VCaP (cell line): ENCODE data around the gene TRAK2.
"Not testable (repeated sequence)": the region's sequence is repeated elsewhere in the genome, so short reads cannot be mapped to it uniquely, and the experiment has no call there.

Experiments
- H3K27ac ChIP-seq: fragments of 450-650 bp; 2 replicates; pipeline ENCODE4 v1.5.1; 2017
- CTCF ChIP-seq: fragments of 450-650 bp; conservative IDR thresholded peaks from 2 replicates; pipeline ENCODE4 v1.5.1; 2017; ENCODE audit warnings: mild to moderate bottlenecking, moderate library complexity

The TRAK2 gene, protein sequence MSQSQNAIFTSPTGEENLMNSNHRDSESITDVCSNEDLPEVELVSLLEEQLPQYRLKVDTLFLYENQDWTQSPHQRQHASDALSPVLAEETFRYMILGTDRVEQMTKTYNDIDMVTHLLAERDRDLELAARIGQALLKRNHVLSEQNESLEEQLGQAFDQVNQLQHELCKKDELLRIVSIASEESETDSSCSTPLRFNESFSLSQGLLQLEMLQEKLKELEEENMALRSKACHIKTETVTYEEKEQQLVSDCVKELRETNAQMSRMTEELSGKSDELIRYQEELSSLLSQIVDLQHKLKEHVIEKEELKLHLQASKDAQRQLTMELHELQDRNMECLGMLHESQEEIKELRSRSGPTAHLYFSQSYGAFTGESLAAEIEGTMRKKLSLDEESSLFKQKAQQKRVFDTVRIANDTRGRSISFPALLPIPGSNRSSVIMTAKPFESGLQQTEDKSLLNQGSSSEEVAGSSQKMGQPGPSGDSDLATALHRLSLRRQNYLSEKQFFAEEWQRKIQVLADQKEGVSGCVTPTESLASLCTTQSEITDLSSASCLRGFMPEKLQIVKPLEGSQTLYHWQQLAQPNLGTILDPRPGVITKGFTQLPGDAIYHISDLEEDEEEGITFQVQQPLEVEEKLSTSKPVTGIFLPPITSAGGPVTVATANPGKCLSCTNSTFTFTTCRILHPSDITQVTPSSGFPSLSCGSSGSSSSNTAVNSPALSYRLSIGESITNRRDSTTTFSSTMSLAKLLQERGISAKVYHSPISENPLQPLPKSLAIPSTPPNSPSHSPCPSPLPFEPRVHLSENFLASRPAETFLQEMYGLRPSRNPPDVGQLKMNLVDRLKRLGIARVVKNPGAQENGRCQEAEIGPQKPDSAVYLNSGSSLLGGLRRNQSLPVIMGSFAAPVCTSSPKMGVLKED

GRCh38 chr2:201451292-201452057 is at the start of gene TRAK2, which contains the start of gene STRADB:
Gene TRAK2, minus strand, starts transcription at chr2:201451458. Its CDS starts 30,951 bp downstream, at chr2:201420507.
Gene STRADB, plus strand, starts transcription at chr2:201451740. Its CDS starts 3,101 bp downstream, at chr2:201454841.
- H3K27ac ChIP-seq = peak within 1 kb of the TSS; percentile 86
- TF ChIP-seq CTCF = peak; percentile 52

GRCh38 chr2:201500534-201500933 is 49.3 kb upstream of the TRAK2 start:
- no peak overlapping the region for H3K27ac ChIP-seq
- no peak for TF ChIP-seq CTCF

- TF ChIP-seq CTCF = no peak
- no peak overlapping the region for H3K27ac ChIP-seq
These were observed 45.5 kb upstream of the TRAK2 start for GRCh38 chr2:201496785-201497184.

- no peak overlapping the region for H3K27ac ChIP-seq
- TF ChIP-seq CTCF = no peak
These were observed 39.0 kb upstream of the TRAK2 start for GRCh38 chr2:201490291-201490690.

DNA sequence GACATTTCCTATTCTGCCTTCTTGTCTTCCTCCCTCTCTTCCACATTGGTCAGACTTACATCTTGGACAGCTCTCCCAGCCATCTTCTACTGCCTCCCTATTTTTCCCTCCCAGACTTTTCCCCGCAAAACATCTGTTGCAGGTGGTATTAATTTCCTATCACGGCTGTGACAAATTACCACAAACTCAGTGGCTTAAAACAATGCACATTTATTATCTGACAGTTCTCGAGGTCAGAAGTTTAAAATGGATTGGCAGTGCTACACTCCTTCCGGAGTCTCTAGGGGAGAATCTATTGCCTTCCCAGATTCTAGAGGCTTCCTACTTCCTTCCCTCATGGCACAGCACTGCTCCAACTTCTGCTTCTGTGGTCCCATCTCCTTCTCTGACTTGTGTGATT is 33.5 kb upstream of the TRAK2 start:
- TF ChIP-seq CTCF = no peak
- no peak overlapping the region for H3K27ac ChIP-seq

DNA sequence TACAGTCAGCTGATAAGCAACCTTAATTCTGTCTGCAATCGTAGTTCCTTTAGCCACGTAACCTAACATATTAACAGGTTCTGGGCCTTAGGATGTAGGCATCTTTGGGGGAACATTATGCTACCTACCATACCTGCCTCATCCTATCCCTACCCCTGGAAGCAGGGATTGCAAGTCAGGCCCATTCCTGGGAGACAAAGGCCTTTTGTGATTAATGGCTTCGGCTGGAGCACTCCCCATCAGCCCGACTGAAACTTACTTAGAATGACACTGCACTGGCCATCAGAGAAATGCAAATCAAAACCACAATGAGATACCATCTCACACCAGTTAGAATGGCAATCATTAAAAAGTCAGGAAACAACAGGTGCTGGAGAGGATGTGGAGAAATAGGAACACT is 32.5 kb upstream of the TRAK2 start:
- H3K27ac ChIP-seq = not testable (repeated sequence)

- no peak for TF ChIP-seq CTCF
These were observed 32.1 kb upstream of the TRAK2 start for GRCh38 chr2:201483342-201483741.

More at GRCh38 chr2:201483342-201483741, 32.1 kb upstream of the TRAK2 start:
- no peak overlapping the region for H3K27ac ChIP-seq
